Stomach (tissue), 4 donors: ENCODE data around the gene CNN2.
A peak's percentile ranks its signal among the peaks of the same experiment; 100 is the strongest.

Experiments used
- EP300 ChIP-seq: sonication (generic); formaldehyde crosslinking; IDR thresholded peaks from one replicate; pipeline ENCODE4 v1.6.1; 2017; ENCODE audit warnings: antibody characterized with exemption
- POLR2A ChIP-seq, 4 donors: fragments of 450-650 bp; IDR thresholded peaks; one replicate each; pipeline ENCODE4 v1.6.1; 2016; ENCODE audit warnings: antibody characterized with exemption in 4 of 4, control low read depth in 2 of 4, mild to moderate bottlenecking in 1 of 4, moderate library complexity in 1 of 4
- POLR2AphosphoS5 ChIP-seq, 3 donors: sonication (generic); formaldehyde crosslinking; IDR thresholded peaks; one replicate each; pipeline ENCODE4 v1.6.1; 2016; ENCODE audit warnings: antibody characterized with exemption in 3 of 3
- TF ChIP-seq, protein P1 (sequence below), 7 experiments: fragments of 450-650 bp in 4 of 7; fragments of 200-600 bp in 3 of 7; sonication (generic) in 3 of 7; IDR thresholded peaks; one replicate each; pipeline ENCODE4 v1.5.1; 2016 to 2019; ENCODE audit warnings: antibody characterized with exemption in 7 of 7, control low read depth in 2 of 7, mild to moderate bottlenecking in 1 of 7

DNA sequence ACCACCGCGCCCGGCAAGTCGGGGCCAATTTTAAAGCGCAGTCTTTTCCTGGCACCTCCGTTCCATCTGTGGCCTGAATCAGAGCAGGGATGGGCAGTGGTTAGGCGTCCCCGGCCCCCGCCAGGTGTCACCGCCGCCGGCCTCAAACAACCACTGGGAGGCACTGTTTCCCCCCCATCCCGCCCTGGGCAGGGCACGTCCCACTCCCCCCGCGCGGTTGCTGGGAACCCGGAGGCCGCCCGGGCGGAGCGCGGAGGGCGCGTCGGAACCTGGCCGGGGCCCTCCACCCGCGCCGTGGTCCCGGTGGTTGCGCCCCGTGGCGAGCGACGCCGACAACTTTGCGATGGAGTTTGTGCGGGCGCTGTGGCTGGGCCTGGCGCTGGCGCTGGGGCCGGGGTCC lies 26.3 kb upstream of the CNN2 start, which contains the start of gene GRIN3B:
- TF ChIP-seq POLR2AphosphoS5 (IDR thresholded peaks at IDR 0.05) (no peak), EP300 (no peak), POLR2A (IDR thresholded peaks at IDR 0.05) (no peak)
- TF ChIP-seq, protein P1, sequence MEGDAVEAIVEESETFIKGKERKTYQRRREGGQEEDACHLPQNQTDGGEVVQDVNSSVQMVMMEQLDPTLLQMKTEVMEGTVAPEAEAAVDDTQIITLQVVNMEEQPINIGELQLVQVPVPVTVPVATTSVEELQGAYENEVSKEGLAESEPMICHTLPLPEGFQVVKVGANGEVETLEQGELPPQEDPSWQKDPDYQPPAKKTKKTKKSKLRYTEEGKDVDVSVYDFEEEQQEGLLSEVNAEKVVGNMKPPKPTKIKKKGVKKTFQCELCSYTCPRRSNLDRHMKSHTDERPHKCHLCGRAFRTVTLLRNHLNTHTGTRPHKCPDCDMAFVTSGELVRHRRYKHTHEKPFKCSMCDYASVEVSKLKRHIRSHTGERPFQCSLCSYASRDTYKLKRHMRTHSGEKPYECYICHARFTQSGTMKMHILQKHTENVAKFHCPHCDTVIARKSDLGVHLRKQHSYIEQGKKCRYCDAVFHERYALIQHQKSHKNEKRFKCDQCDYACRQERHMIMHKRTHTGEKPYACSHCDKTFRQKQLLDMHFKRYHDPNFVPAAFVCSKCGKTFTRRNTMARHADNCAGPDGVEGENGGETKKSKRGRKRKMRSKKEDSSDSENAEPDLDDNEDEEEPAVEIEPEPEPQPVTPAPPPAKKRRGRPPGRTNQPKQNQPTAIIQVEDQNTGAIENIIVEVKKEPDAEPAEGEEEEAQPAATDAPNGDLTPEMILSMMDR (IDR thresholded peaks at IDR 0.05), result peak in 2 of 7 experiments; percentile 12 to 26
